NCI-H82 treated with DMSO at 0.1 percent for 48 hours (cell line): ENCODE results near the gene NIP7.

ENCODE experiments used
- DNase-seq: peaks from one replicate; lab custom pipeline; 2025; ENCODE audit not compliant: unreplicated experiment; lab: John Stamatoyannopoulos, UW

NIP7 gene

DNA sequence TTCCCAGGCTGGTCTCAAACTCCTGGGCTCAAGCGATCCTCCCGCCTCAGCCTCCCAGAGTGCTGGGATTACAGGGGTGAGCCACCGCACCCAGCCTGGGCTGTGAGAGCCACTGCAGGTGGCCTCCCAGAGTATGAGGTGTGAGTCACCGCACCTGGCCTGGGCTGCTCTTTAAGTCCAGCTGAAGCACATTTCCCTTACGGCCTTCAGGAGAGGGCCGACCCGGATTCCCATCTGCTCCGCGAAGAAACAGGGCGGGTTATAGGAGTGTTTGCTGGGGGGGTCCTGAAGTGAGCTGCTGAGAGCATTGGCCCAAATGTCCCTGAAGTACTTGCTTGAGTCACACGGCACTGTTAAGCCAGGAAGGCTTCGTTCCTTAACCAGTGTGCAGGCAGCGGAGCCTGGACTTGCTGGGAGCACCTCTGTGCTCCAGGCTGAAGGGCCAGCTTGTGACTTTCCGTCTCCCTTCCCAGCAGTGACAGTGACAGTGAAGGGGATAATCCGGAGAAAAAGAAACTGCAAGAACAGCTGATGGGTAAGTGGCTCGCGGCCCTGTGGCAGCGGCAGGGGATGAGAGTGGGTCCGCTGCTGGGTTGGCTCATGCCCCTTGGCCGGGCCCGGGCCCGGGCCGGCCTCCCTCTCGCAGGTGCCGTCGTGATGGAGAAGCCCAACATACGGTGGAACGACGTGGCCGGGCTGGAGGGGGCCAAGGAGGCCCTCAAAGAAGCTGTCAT, 21.2 kb upstream of the NIP7 start:
- no peak for DNase-seq

DNA sequence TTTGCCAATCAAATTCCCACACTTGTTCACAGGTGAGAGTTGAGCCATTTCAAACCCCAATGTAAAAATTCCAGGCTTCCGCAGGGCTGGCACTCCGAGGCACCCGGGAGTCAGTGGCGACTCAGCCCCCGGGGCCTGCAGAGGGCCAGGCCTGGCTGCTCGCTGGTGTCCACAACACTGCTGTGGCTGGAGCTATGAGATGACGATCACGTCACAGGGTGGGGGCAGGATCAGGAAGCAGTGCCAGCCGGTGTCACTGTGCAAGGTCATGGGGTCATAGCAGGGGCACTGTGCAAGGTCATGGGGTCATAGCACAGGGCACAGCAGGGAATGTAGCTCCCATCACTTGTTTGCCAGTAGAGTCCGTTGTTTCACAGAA, 20.7 kb upstream of the NIP7 start:
- no peak for DNase-seq

DNA sequence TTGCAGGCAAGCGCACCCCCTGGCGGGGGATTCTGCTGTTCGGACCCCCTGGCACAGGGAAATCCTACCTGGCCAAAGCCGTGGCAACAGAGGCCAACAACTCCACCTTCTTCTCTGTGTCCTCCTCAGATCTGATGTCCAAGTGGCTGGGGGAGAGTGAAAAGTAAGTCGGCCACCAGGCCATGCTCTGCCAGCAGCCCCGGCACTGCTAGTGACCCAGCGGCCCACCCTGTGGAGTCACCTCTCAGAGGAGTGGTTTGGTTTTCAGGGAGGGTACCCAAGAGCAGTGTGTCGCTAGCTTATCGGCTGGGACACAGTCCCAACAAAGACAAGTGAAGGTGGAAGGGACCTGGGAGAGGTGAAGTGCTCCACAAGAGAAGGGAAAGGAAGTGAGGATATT, 20.2 kb upstream of the NIP7 start:
- no peak for DNase-seq

DNA sequence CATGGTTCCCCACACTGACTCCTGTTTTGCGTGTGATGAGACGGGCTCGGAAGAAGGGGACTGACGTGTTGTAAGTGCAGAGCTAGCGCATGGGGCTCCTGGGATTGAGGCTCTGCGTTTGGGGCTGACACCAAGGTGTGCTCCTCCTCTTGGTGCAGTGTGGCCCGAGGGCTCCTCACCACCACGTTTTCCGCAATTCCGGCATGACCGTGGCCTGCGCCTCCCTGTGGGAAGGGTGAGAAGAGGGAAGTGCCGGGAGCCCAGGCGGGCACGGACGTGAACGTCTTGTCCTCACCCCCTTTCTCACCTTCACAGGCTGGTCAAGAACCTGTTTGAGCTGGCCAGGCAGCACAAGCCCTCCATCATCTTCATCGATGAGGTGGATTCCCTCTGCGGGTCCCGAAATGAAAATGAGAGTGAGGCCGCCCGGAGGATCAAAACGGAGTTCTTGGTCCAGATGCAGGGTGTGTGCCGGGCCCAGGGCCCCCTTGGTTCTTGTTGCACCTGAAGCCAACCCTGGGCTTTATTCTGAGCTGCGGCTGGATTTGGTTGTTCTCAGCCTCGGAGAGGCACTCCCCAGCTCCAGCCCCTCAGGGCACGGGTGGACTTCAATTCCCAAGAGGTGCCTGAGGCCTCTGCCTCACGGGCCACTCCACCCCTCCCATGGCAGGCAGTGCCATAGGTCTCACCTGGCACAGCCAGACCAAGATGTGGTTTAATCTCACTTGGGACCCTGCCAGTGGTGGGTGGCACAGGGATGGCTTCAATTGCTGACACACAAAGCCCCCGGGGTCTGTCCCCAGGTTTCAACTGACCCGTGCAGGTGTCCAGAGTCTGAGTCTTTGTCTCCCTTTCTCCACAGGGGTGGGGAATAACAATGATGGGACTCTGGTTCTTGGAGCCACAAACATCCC, 19.5 kb upstream of the NIP7 start:
- no peak for DNase-seq

DNA sequence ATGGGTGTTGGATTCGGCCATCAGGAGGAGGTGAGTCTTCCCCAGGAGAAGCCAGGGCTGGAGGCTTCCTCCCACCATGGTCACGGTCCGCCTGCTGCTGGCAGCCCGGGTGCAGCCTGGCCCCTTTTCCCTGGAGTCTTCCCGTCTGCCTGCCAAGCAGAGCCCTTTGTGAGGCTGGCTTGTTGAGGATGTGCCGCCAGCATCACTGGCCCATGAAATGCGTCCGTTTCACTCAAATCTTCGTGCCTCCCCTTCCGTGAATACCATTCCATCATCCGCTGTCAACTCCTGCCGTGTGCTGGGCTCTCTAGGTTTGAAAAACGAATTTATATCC, 18.9 kb upstream of the NIP7 start:
- DNase-seq, result no peak

DNA sequence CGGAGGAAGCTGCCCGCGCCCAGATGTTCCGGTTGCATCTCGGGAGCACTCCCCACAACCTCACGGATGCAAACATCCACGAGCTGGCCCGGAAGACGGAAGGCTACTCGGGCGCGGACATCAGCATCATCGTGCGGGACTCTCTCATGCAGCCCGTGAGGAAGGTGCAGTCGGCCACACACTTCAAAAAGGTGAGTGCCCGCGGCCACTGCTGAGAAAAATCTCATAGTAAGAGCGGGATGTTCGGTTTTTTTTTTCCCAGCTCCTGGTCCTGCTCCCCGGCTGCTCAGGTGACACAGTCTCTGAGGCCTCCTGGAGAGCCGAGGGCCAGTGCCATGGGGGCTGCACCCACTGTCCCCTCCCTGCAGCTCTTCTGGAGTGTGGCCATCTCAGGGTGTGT, 18.5 kb upstream of the NIP7 start:
- no peak for DNase-seq

DNA sequence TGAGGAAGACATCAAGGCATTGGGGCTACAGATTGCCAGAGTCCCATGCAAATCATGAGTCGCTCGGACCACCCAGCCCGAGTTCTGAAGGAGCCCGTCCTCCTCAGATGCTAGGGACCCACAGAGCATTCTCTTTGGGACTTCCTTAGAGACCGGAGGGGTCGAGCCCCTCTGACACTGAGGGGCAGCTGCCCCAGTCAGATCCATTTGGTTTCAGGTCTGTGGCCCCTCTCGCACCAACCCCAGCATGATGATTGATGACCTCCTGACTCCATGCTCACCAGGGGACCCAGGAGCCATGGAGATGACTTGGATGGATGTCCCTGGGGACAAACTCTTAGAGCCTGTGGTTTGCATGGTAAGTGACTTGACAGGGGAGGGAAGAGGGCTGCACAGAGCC, 17.2 kb upstream of the NIP7 start:
- no peak for DNase-seq

DNA sequence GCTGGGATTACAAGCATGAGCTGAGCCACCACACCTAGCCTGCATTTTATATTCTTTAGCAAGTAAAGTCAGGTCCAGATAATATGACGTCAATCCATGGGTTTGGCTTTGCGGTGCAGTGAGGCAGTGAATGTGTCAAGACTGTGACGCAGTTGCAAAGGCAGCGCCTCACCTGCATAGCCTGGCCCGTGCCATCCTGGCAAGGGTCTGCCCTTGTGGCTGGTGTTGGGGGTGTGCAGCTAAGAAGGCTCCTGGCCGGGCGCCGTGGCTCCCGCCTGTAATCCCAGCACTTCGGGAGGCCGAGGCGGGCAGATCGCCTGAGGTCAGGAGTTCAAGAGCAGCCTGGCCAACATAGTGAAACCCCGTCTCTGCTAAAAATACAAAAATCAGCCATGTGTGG, 16.2 kb upstream of the NIP7 start:
- no peak for DNase-seq

DNA sequence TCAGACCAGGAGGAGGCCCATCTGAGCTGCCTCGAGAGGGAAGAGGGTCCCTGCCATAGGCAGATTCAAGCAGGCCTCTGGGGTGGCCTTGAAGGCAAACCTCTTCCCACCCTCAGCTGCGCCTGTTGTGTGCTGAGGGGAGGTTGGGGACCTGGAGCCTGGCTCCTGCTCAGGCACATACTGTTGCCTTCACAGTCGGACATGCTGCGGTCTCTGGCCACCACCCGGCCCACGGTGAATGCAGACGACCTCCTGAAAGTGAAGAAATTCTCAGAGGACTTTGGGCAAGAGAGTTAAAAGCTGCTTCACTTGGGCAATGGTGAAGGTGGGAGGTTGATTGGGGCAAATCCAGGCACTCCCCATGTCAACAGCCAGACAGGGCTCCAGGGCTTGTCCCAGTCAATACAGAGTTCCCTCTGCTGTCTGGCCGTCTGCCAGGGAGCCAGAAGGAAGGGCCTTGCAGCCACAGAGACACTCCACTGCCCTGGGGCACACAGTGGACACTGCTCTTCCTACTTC, 15.5 kb upstream of the NIP7 start:
- no peak for DNase-seq

GRCh38 chr16:69324585-69325253, 14.9 kb upstream of the NIP7 start:
- no peak for DNase-seq

DNA sequence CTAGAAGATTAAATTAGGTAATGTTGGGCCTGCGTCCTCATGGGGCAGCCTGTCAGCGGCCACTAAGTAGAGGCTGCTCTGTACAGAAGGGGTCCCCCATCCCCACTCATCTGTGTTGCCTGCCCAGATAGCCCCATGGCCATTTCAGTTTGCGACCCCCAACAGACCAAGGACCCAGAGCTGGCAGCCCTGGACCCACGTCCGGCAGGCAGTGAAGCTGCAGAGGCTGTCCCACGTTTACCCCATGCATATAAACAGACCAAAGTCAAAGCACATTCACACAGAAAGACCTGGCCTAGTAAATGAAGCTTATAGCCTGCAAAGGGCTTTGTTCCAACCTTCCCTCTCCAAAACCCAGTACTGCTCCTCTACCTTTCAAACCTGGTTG, 13.8 kb upstream of the NIP7 start:
- no peak for DNase-seq

DNA sequence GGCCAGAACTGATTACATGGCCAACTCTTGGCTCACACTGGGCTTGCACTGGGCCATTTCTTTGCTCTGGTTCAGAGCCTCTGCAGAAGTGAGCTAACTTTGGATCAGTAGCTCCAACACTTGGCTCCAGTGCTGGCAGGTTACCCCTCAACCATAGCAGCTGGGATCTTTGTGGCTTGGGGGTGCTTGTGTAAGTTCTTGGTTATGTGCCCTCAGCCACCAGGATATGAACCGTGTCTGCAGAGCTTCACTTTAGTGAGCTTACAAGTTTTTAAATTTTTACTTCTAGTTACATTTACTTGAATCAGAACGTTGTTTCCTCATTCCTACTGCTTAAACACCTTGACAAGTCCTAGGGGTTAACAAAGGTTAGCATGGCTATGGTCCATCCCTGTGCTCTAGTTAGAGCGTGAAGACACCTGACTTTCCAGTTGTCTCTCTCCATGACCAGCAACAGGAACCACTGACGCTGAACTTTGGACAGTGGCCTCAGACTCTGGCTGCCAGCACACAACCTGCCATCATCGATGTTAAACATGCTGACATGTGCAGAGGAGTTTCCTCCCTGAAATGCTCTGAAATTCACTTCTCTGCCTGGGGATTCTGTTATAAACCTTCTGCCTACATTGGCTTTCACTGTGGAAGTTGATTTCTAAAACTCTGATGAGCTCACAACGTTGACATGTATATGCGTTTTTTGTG, 13.2 kb upstream of the NIP7 start:
- DNase-seq, result no peak

GRCh38 chr16:69327585-69328310, 11.8 kb upstream of the NIP7 start:
- DNase-seq, result no peak

- no peak for DNase-seq
These were observed 10.7 kb upstream of the NIP7 start for GRCh38 chr16:69328854-69329316.

DNA sequence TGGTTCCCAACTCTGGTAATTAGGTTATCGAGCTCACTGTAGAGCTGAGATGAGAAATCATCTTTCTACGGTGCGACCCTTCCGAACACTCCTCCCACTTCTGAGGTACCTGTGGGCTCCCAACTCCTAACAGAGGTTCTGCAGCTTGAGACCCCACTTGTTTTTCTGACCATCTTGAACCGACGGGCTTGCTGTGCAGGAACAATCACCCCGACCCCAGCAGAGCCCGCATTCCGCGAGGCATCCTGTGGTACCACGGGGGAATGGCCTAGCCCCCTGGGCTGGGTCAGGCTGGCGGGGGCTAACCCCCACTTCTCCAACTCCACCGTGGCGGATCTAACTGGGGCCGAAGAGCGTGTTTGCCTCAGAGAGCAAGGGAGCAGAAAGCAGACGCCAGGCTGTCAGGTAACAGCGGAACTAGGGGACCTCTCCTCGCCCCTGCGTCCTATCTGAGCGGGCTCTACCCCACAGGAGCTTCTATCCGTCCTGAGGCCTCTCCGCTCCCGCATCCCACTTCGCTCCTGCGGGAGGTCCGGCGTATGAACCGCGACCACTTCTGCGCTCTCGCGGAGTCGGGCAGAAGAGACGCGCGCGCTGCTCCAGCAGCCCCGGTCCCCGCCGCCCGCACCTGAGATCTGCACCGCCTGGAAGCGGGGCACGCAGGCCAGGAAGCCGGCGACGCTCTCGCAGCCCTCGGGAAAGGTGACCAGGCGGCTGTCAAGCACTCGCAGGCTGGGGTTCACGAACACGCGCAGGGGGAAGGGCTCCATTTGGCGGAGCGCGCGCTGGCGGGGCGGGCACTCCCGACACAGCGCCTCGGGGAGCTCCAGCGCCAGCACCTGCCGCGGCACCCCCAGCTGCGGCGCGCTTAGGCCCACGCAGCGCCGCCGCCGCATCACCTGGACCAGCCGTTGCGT, 9.9 kb upstream of the NIP7 start:
- DNase-seq, result no peak

DNA sequence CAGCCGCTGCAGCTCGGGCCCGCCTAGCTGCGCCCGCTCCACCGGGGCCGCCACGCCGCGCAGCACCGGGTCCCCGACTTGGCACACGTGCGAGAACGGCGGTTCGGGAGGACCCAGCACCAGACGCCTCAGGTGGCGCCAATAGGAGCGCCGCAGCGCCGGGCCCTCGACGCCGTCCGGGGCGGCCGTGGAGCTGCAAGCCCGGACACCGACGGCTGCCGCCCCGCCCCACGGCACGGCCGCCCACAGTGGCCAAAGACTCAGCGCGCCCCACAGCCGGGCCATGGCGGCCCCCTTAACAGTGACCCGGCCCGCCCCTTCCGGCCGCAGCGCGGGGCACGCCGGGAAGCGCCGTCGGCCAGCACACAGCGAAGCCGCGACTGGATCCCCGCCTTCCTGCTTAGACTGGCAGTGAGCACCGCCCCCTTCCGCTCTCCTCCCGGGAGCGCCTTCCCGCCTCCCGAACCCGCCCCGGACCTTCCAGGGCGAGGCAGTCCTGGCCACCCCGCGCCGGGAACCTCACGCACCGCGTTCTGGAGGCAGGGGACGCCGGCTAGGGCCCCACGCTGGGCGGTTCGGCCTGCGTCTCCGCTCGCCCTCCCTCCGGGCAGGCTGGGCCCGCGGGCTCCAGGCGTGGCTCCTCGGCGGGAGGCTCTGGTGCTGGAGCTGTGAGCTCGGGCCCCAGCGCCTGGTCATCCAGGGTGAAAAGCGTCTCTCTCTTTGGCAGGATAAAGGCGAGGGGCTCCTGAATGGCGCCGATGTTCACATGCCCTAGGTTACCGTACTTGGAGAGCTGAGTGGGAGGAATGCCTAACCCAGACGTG, 9.1 kb upstream of the NIP7 start, which contains the start of gene PDF:
PDF (minus strand) TSS at position 303 of the 824 bp plus-strand sequence; CDS start at position 285, 18 bp downstream.
- DNase-seq, result peak; percentile 73

DNA sequence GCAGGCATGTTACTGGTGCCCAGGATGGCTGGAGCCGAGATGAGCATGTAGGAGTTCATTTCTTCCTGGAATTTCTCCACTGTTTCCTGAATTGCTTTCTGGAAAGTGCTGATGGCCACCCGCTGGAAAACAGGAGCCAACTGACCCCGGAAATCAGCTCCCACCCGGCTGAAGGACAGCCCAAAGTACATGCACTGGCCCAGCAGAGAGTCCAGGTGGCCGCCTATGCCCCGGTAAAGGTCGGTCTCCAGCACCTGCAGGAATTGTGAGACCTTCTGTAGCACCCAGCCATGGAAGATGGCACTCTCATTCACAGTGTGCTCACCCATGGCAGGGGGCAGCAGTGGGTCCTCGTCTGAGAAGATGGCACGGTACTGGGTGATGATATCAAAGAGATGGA, 4.9 kb upstream of the NIP7 start:
- no peak for DNase-seq

- no peak for DNase-seq
These were observed 849 bp upstream of the NIP7 start for GRCh38 chr16:69338557-69339288.
